ENCODE results near the gene PRDM16.

Gene PRDM16

GRCh38 chr1:3247521-3248121 lies 178.6 kb downstream of the PRDM16 start (continued):
- TF ChIP-seq ZNF148 (tag by site-specific recombination; IDR thresholded peaks at IDR 0.05; ENCODE audit: borderline replicate concordance) (no peak), ATF2 (tag by site-specific recombination; IDR thresholded peaks at IDR 0.05; ENCODE audit: low read depth) (no peak), ZNF121 (tag by site-specific recombination; IDR thresholded peaks at IDR 0.05) (no peak), ZNF521 (tag by site-specific recombination; IDR thresholded peaks at IDR 0.05) (no peak), ZNF596 (tag by site-specific recombination; IDR thresholded peaks at IDR 0.05) (0 out of 2 replicates have a peak, but pooled peaks have one; percentile 28), FEZF1 (tag by site-specific recombination; IDR thresholded peaks at IDR 0.05) (peak; percentile 14; the same call in 1 of the 2 replicates), ZIC2 (tag by site-specific recombination; IDR thresholded peaks at IDR 0.05) (peak; percentile 84), ZNF433 (tag by site-specific recombination; IDR thresholded peaks at IDR 0.05; ENCODE audit: low read depth) (no peak), ZNF423 (tag by site-specific recombination; IDR thresholded peaks at IDR 0.05) (peak; percentile 41; the same call in 1 of the 2 replicates), OSR2 (tag by site-specific recombination; IDR thresholded peaks at IDR 0.05) (peak; percentile 37; the same call in 1 of the 2 replicates), INSM2 (tag by site-specific recombination; IDR thresholded peaks at IDR 0.05) (no peak), KLF9 (tag by site-specific recombination; IDR thresholded peaks at IDR 0.05; ENCODE audit: low read depth) (no peak), OVOL3 (tag by site-specific recombination; IDR thresholded peaks at IDR 0.05) (no peak), ZNF214 (tag by site-specific recombination; IDR thresholded peaks at IDR 0.05; ENCODE audit: borderline replicate concordance) (no peak), TCF7L2 (IDR thresholded peaks at IDR 0.05; ENCODE audit: borderline replicate concordance, low read depth, low read length) (peak; percentile 39; the same call in 1 of the 2 replicates), ZNF223 (tag by site-specific recombination; IDR thresholded peaks at IDR 0.05) (no peak), PRDM6 (tag by site-specific recombination; IDR thresholded peaks at IDR 0.05) (no peak)
